ENCODE results near the gene PLXDC2.

DNA sequence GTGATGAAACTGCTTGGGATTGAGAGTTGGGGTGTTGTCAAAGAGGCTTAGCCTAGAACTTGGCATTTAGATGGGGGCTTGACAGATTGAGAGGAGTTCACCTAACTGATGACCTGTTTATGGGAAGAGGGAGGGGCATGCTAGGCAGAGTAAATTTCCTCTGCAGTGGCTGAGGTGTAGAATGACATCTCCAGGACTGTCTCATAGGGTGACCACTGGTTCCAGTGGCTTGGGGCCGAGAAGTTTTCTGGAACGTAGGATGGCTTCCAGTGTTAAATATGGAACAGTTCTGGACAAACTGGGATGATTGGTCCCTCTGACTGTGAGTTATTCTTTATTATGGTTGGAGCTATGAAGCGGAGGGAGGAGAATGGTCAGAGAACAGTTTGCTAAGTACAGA, 186.4 kb downstream of the PLXDC2 start:
- TF ChIP-seq, protein P1, sequence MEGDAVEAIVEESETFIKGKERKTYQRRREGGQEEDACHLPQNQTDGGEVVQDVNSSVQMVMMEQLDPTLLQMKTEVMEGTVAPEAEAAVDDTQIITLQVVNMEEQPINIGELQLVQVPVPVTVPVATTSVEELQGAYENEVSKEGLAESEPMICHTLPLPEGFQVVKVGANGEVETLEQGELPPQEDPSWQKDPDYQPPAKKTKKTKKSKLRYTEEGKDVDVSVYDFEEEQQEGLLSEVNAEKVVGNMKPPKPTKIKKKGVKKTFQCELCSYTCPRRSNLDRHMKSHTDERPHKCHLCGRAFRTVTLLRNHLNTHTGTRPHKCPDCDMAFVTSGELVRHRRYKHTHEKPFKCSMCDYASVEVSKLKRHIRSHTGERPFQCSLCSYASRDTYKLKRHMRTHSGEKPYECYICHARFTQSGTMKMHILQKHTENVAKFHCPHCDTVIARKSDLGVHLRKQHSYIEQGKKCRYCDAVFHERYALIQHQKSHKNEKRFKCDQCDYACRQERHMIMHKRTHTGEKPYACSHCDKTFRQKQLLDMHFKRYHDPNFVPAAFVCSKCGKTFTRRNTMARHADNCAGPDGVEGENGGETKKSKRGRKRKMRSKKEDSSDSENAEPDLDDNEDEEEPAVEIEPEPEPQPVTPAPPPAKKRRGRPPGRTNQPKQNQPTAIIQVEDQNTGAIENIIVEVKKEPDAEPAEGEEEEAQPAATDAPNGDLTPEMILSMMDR (IDR thresholded peaks at IDR 0.05; ENCODE audit: low read depth, low read length, poor library complexity, severe bottlenecking) = no peak
- TF ChIP-seq EZH2phosphoT487 (IDR thresholded peaks at IDR 0.05; ENCODE audit: borderline replicate concordance, low read length) = no peak
